ENCODE results near the gene APBB3. TPM values are rescaled to one million over a fixed set of nuclear protein-coding genes. Genes with fewer than 3 reads are reported as not detected.

The APBB3 gene
- 20.2 and 28.5 TPM in 2 replicates for total RNA-seq

GRCh38 chr5:140564196-140565023 lies at the start of gene APBB3, which contains the start of gene SLC35A4:
TSS of gene APBB3 (minus strand) at chr5:140564598. CDS start at chr5:140564245, 353 bp downstream.
TSS of gene SLC35A4 (plus strand) at chr5:140564828. CDS start at chr5:140567170, 2,342 bp downstream.

GRCh38 chr5:140557136-140557805 lies 7.1 kb downstream of the APBB3 start, which contains the start of gene SRA1:
TSS of gene SRA1 (minus strand) at chr5:140557473. CDS start at chr5:140557452, 21 bp downstream.

DNA sequence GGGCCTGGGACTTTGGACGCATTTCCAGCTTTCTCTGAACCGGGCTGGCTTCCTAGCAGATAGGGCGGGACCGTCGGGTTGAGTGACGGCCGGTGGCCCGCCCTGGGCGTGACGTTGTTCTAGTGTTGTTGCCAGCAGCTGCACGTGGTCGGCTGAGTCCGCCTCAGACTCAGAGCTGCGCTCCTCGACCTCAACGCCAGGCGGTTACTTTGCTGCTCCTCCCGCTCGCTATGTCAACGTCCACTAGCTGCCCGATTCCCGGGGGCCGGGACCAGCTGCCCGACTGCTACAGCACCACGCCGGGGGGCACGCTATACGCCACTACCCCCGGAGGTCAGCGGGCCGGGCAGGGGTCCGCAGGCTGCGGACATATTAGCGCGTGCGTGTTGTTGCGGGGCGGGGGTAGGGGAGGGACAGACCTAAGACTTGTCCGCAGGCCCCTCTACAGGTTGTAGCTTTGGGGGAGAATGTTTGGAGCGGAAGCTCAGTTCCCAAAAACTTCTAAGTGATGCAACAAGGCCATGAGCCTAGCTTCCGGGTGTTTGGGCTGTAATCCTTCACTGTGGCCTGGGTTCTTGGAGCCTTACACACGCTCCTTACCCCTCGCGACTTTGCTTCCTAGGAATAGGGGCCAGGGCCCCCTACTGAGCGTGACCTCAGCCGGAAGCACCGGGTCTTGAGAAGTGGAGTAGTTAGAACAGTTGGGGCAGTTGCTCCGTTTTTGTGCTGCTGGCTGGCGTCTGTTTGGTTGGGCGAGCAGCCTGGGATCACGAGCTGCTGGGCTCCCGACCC lies 16.7 kb downstream of the APBB3 start, which contains the start of gene EIF4EBP3:
Gene EIF4EBP3, plus strand, starts transcription at position 155 of the 792 bp plus-strand sequence. Its CDS starts 76 bp downstream, at position 231.

Other genes starting within 250 kb of the APBB3 start
- gene HBEGF, start 218.0 kb downstream of the APBB3 start, total RNA-seq = 0.73 and 1.7 TPM in 2 replicates
- gene SLC4A9, start 204.4 kb downstream of the APBB3 start, total RNA-seq = not detected in 2 replicates
- 65.8 and 90.3 TPM in 2 replicates for gene ANKHD1, start 162.8 kb downstream of the APBB3 start, total RNA-seq
- 1.5 and 3.3 TPM in 2 replicates for gene EIF4EBP3, start 16.9 kb downstream of the APBB3 start, total RNA-seq
- gene SRA1, start 7.1 kb downstream of the APBB3 start, total RNA-seq = 33.7 and 44.9 TPM in 2 replicates
- gene SLC35A4, start 230 bp upstream of the APBB3 start, total RNA-seq = 23.2 and 24.4 TPM in 2 replicates
- gene CD14, start 68.6 kb upstream of the APBB3 start, total RNA-seq = 0.44 and 0.50 TPM in 2 replicates
- 9.3 and 12.5 TPM in 2 replicates for gene TMCO6, start 74.9 kb upstream of the APBB3 start, total RNA-seq
- gene NDUFA2, start 83.0 kb upstream of the APBB3 start, total RNA-seq = 45.8 and 46.8 TPM in 2 replicates
- 93.3 and 136 TPM in 2 replicates for gene IK, start 83.2 kb upstream of the APBB3 start, total RNA-seq
- gene WDR55, start 100.3 kb upstream of the APBB3 start, total RNA-seq = 34.9 and 36.7 TPM in 2 replicates
- gene DND1, start 109.0 kb upstream of the APBB3 start, total RNA-seq = 0.17 and 0.29 TPM in 2 replicates
- gene HARS1, start 126.8 kb upstream of the APBB3 start, total RNA-seq = 70.6 and 73.6 TPM in 2 replicates
- 32.7 and 40.9 TPM in 2 replicates for gene HARS2, start 126.9 kb upstream of the APBB3 start, total RNA-seq
- gene ZMAT2, start 135.8 kb upstream of the APBB3 start, total RNA-seq = 51.1 and 72.0 TPM in 2 replicates
- gene PCDHA1, start 221.5 kb upstream of the APBB3 start, total RNA-seq = under 0.01 TPM in 1 of 2 replicates, not detected in the other
- gene PCDHA2, start 230.3 kb upstream of the APBB3 start, total RNA-seq = 0.17 TPM in 1 of 2 replicates, not detected in the other
- 0.15 and 0.17 TPM in 2 replicates for gene PCDHA3, start 236.5 kb upstream of the APBB3 start, total RNA-seq
- gene PCDHA4, start 242.5 kb upstream of the APBB3 start, total RNA-seq = 0.29 and 0.33 TPM in 2 replicates

Measured in smooth muscle cell of trachea (primary cell).